Cardiac muscle cell (in vitro differentiated cells and primary cell): ENCODE results near the gene PLSCR4. TPM values are rescaled to one million over a fixed set of nuclear protein-coding genes. Genes with fewer than 3 reads are reported as not detected.

Experiments
- DNase-seq, 2 donors: peaks; one replicate each; pipeline versions ENCODE4 v3.0.0 to v3.0.0-alpha.2; 2010 to 2017; ENCODE audit warnings: low read depth in 1 of 2, low spot score in 1 of 2
- H3K27ac ChIP-seq: fragments of 200-600 bp; sonication (generic); 2 replicates; pipeline ENCODE4 v1.5.1; 2016
- H3K27me3 ChIP-seq: fragments of 200-600 bp; sonication (generic); 2 replicates; pipeline ENCODE4 v1.6.0; 2016; ENCODE audit warnings: control low read depth
- H3K36me3 ChIP-seq: fragments of 200-600 bp; sonication (generic); 2 replicates; pipeline ENCODE4 v1.5.1; 2016; ENCODE audit warnings: control low read depth
- H3K4me1 ChIP-seq: fragments of 200-600 bp; sonication (generic); 2 replicates; pipeline ENCODE4 v1.8.1; 2017; ENCODE audit warnings: low read depth, mild to moderate bottlenecking, mixed run types
- H3K4me3 ChIP-seq: fragments of 200-600 bp; sonication (generic); 2 replicates; pipeline ENCODE4 v1.5.1; 2016; ENCODE audit warnings: mild to moderate bottlenecking
- H3K9me3 ChIP-seq: fragments of 200-600 bp; sonication (generic); 2 replicates; pipeline ENCODE4 v1.5.1; 2017; ENCODE audit warnings: low read depth, mild to moderate bottlenecking, control low read depth
- polyA plus RNA-seq: library from polyadenylated mRNA; unstranded; fragments of >200 nt; fragmentation: Nextera tagmentation; extraction: Ambion mirVana; gene quantifications from 2 replicates; pipeline ENCODE4 v1.2.1, GENCODE V29; 2016
- total RNA-seq: library from RNA; depleted of rRNA; stranded (reverse); fragments of >200 nt; gene quantifications from 2 replicates; pipeline ENCODE4 v1.2.3, GENCODE V29; 2016
- TF ChIP-seq, protein P1 (sequence below): IDR thresholded peaks from 2 replicates; pipeline ENCODE4 v1.5.1; 2012; ENCODE audit warnings: low read depth, mild to moderate bottlenecking, low read length

The PLSCR4 gene
- total and polyA plus RNA-seq, 2 experiments from 2014 or later = 1.2 to 1.3 TPM

DNA sequence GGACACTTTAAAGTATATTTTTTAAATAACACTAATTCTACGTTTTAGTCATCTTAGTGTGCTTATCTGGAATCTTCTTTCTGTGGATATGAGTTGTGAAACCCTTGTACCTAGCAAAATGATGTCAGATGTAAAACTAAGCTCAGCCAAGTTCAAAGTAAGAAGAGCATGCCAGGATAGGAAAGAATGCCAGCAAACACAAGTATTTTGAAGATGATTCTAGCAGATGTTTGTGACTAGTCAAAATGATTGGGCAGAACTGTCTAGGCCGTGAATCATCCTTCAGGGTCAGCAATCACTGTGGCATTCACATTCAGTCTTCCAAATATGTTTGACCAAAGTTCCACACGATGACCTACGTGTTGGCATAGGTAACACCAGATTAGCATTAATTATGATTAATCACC, 84.5 kb downstream of the PLSCR4 start:
- Histone ChIP-seq H3K9me3 (no peaks in the 10 kb centered on the region), H3K36me3 (no peaks in the 10 kb centered on the region), H3K27me3 (no peaks in the 10 kb centered on the region), H3K4me3 (no peak overlapping the region), H3K27ac (peak overlapping the region; percentile 68), H3K4me1 (peaks cover 36% of the 10 kb centered on the region)
- DNase-seq = peak in 1 of 2 donors; percentile 78
- TF ChIP-seq, protein P1, sequence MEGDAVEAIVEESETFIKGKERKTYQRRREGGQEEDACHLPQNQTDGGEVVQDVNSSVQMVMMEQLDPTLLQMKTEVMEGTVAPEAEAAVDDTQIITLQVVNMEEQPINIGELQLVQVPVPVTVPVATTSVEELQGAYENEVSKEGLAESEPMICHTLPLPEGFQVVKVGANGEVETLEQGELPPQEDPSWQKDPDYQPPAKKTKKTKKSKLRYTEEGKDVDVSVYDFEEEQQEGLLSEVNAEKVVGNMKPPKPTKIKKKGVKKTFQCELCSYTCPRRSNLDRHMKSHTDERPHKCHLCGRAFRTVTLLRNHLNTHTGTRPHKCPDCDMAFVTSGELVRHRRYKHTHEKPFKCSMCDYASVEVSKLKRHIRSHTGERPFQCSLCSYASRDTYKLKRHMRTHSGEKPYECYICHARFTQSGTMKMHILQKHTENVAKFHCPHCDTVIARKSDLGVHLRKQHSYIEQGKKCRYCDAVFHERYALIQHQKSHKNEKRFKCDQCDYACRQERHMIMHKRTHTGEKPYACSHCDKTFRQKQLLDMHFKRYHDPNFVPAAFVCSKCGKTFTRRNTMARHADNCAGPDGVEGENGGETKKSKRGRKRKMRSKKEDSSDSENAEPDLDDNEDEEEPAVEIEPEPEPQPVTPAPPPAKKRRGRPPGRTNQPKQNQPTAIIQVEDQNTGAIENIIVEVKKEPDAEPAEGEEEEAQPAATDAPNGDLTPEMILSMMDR = no peak

- DNase-seq = no peak
- Histone ChIP-seq H3K9me3 (no peaks in the 10 kb centered on the region), H3K36me3 (no peaks in the 10 kb centered on the region), H3K27me3 (no peaks in the 10 kb centered on the region), H3K27ac (peak overlapping the region; percentile 68), H3K4me3 (no peak overlapping the region), H3K4me1 (peaks cover 36% of the 10 kb centered on the region)
- TF ChIP-seq, protein P1 = no peak
Observed at GRCh38 chr3:146165877-146166276, 85.0 kb downstream of the PLSCR4 start.

- no peaks in the 10 kb centered on the region for H3K36me3 ChIP-seq
- H3K27me3 ChIP-seq = no peaks in the 10 kb centered on the region
- H3K27ac ChIP-seq = peak overlapping the region; percentile 68
- H3K4me3 ChIP-seq = no peak overlapping the region
- TF ChIP-seq, protein P1 = no peak
- peak; percentile 64 to 69 for DNase-seq
- no peaks in the 10 kb centered on the region for H3K9me3 ChIP-seq
- peaks cover 36% of the 10 kb centered on the region for H3K4me1 ChIP-seq
Observed at GRCh38 chr3:146164971-146165769, 85.7 kb downstream of the PLSCR4 start.

DNA sequence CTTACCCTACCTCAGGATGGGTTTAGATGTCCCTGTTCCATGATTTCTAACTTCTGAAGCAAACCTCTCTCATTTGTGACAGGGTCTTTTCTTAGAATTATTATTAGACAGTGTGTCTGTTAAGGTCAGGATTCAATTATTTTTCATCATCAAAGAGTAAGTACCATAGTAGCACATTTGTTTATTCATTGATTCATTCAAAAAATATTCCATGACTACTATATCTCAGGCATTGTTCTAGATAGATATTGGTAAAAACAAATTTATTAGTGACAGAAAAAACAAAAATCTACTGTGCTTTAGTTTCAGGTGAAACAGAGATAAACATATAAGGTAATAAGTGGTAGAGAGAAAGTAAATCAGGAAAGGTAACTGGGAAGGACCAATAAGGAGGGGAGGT, 86.4 kb downstream of the PLSCR4 start:
- peaks cover 36% of the 10 kb centered on the region for H3K4me1 ChIP-seq
- no peak overlapping the region for H3K4me3 ChIP-seq
- DNase-seq = no peak
- no peaks in the 10 kb centered on the region for H3K36me3 ChIP-seq
- H3K9me3 ChIP-seq = no peaks in the 10 kb centered on the region
- TF ChIP-seq, protein P1 = no peak
- H3K27me3 ChIP-seq = no peaks in the 10 kb centered on the region
- H3K27ac ChIP-seq = peak overlapping the region; percentile 68

GRCh38 chr3:146164071-146164470, 86.8 kb downstream of the PLSCR4 start:
- Histone ChIP-seq H3K4me1 (peaks cover 36% of the 10 kb centered on the region), H3K4me3 (no peak overlapping the region), H3K9me3 (no peaks in the 10 kb centered on the region), H3K27ac (no peak overlapping the region), H3K36me3 (no peaks in the 10 kb centered on the region), H3K27me3 (no peaks in the 10 kb centered on the region)
- DNase-seq = no peak
- TF ChIP-seq, protein P1 = no peak
